WERI-Rb-1 (cell line): ENCODE measurements around the gene TIMM17B.
A peak's percentile ranks its signal among the peaks of the same experiment; 100 is the strongest.

ENCODE experiments used
- DNase-seq: peaks from one replicate; pipeline ENCODE4 v3.0.0-alpha.2; 2020
- H3K27ac ChIP-seq: fragments of 250-450 bp; sonication (Bioruptor Pico); 2 replicates; pipeline ENCODE4 v1.5.1; 2020; ENCODE audit warnings: mild to moderate bottlenecking, moderate library complexity
- H3K27me3 ChIP-seq: fragments of 250-450 bp; sonication (Bioruptor Pico); 2 replicates; pipeline ENCODE4 v1.5.1; 2021; ENCODE audit warnings: mild to moderate bottlenecking, low read depth, moderate library complexity; ENCODE audit not compliant: insufficient read depth, severe bottlenecking
- H3K36me3 ChIP-seq: fragments of 250-450 bp; sonication (Bioruptor Pico); 2 replicates; pipeline ENCODE4 v1.5.1; 2020; ENCODE audit warnings: mild to moderate bottlenecking, moderate library complexity
- H3K4me3 ChIP-seq: 2 replicates; pipeline ENCODE4 v1.5.1; 2011; ENCODE audit warnings: low read depth, mild to moderate bottlenecking, control low read depth, low read length
- H3K9me3 ChIP-seq: fragments of 250-450 bp; sonication (Bioruptor Pico); 2 replicates; pipeline ENCODE4 v1.5.1; 2021; ENCODE audit warnings: mild to moderate bottlenecking, moderate library complexity; ENCODE audit not compliant: severe bottlenecking
- CTCF ChIP-seq: IDR thresholded peaks from 2 replicates; pipeline ENCODE4 v1.5.1; 2011; ENCODE audit warnings: low read depth, mild to moderate bottlenecking, control low read depth, inconsistent platforms, low read length

Gene TIMM17B

DNA sequence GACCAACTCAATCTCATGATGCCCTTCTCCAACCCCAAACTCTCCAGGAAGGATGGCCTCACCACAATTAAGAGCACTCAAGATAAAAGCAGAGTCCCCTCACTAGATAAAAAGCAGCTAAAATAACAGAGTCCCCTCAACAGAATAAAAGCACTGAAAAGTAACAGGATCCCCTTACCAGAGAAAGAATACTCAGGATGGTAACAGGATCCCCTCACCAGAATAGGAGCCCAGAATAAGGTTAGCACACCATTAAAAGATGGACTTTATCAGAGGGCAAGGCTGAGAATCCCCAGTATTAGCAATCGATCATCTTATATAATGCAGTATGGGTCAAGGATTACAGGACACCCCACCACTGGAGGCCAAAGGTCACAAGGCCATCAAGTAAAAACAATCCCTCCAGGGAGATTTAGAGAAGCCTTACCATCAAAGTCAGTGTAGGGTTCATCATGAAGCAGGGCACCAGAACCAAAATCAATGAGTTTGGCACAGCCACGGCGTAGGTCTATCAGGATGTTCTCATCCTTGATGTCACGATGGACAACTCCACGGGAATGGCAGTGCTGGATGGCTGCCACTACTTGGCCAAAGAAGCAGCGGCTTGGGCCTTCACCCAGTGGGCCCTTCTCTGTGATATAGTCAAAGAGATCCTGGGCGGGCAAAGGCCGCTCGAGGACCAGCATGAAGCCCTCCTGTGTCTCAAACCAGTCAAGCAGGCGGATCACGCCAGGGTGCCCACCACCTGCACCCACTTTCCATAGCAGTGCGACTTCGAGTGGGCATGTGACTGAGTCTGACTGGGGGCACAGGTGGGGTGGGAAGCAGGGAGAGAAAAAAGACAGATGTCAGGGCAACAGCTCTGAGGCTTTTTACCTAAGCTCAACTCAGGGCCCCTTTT, 17.3 kb upstream of the TIMM17B start:
- no peak for TF ChIP-seq CTCF
- Histone ChIP-seq H3K36me3 (no peaks in the 10 kb centered on the region; the same call in 1 of the 2 replicates), H3K27me3 (no peaks in the 10 kb centered on the region), H3K9me3 (peaks cover 10% of the 10 kb centered on the region), H3K27ac (no peak overlapping the region), H3K4me3 (no peak overlapping the region)
- DNase-seq: no peak

- peaks cover 10% of the 10 kb centered on the region for H3K9me3 ChIP-seq
- H3K4me3 ChIP-seq: no peak overlapping the region
- DNase-seq: no peak
- H3K27ac ChIP-seq: no peak overlapping the region
- no peaks in the 10 kb centered on the region; the same call in 1 of the 2 replicates for H3K36me3 ChIP-seq
- no peaks in the 10 kb centered on the region for H3K27me3 ChIP-seq
- TF ChIP-seq CTCF: no peak
Observed at GRCh38 chrX:48913605-48914366, 16.2 kb upstream of the TIMM17B start.

- H3K4me3 ChIP-seq: peak within 1 kb of the TSS; percentile 63
- H3K27ac ChIP-seq: peak within 1 kb of the TSS; percentile 77
- no peaks in the 10 kb centered on the region; the same call in 1 of the 2 replicates for H3K36me3 ChIP-seq
- no peak for TF ChIP-seq CTCF
- H3K27me3 ChIP-seq: no peaks in the 10 kb centered on the region
- peak; percentile 70 for DNase-seq
- H3K9me3 ChIP-seq: no peaks in the 10 kb centered on the region
Observed at GRCh38 chrX:48911412-48912182, 14.0 kb upstream of the TIMM17B start, which contains the start of gene SLC35A2. Gene SLC35A2 (minus strand): TSS chrX:48911646. CDS start chrX:48911636, 10 bp downstream.

DNA sequence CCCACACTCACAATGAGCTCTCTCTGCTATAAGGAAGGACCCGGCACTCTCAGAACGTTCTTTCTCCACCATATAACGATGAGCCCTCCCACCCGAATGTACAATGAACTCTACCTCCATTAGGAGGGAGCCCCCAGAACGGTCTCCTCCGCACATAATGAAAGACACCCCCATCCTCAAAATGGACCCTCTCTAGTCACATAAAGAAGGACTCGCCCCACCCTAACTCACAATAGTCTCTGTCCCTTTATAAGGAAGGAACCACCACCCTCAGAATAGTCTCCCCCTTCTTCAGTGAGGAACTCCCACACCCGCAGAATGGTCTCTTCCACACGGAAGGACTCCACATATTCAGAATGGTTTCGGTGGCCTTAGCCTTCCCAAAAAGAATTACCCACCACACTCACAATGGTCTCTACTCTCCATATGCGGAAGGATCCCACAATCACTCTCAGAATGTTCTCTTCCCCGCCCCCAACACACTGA, 13.4 kb upstream of the TIMM17B start:
- H3K9me3 ChIP-seq: no peaks in the 10 kb centered on the region
- H3K36me3 ChIP-seq: no peaks in the 10 kb centered on the region; the same call in 1 of the 2 replicates
- no peak for DNase-seq
- H3K27me3 ChIP-seq: no peaks in the 10 kb centered on the region
- H3K4me3 ChIP-seq: peak overlapping the region; percentile 63
- no peak for TF ChIP-seq CTCF
- peak overlapping the region; percentile 77 for H3K27ac ChIP-seq

GRCh38 chrX:48909703-48910294, 12.2 kb upstream of the TIMM17B start:
- Histone ChIP-seq H3K9me3 (no peaks in the 10 kb centered on the region), H3K27me3 (no peaks in the 10 kb centered on the region), H3K27ac (no peak overlapping the region), H3K4me3 (no peak overlapping the region), H3K36me3 (no peaks in the 10 kb centered on the region; the same call in 1 of the 2 replicates)
- TF ChIP-seq CTCF: no peak
- no peak for DNase-seq
